Sciatic nerve (tissue), 2 donors: ENCODE measurements around the gene KPNA3. TPM values are rescaled to one million over a fixed set of nuclear protein-coding genes. Genes with fewer than 3 reads are reported as not detected.
"Not testable (repeated sequence)": the region's sequence is repeated elsewhere in the genome, so short reads cannot be mapped to it uniquely, and the experiment has no call there.

ENCODE experiments used
- ATAC-seq: fragments of 200-7000 bp; cut with Tn5 transposase; one replicate; pipeline ENCODE4 v1.9.1; 2020; ENCODE audit warnings: mild to moderate bottlenecking, moderate library complexity
- DNase-seq: peaks from one replicate; pipeline ENCODE4 v3.0.0-alpha.2; 2020; ENCODE audit warnings: low spot score
- intact Hi-C: fragments of 100-400 bp; cut with DNase I; formaldehyde crosslinking; loops from one replicate; pipeline ENCODE4 v1.14.2; 2022
- total RNA-seq: library from RNA; stranded (reverse); fragmentation: NEBNext Ultra II Directional; extraction: Animal tissue kit (Norgen Biotek cat#: 25700); gene quantifications from one replicate; pipeline ENCODE4 v1.2.1, GENCODE V29; 2021
- donor health status: DM: no; HTN: no; CAD: no.
- donor health status: DM: no; HTN: no; CAD: no.

Gene KPNA3
- total RNA-seq, 1 donor from 2014 or later, result 31.7 TPM

DNA sequence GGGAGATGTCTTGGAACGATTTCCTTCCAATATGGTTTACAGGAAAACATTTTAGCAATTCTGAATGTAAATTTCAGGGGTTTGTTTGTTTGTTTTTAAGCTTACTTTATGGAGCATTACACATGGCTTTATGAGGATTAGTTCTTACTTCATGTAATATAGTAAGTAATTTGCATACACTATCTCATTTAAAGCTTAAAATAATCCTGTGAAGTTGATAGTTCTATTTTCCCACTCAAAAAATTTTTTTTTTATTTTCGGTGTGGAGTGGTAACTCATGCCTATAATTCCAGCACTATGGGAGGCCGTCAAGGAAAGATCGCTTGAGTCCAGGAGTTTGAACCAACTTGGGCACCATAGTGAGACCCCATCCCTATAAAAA is 19.0 kb upstream of the KPNA3 start:
- DNase-seq, result no peak
- no peak for ATAC-seq
- intact Hi-C loops, result no loop called here

DNA sequence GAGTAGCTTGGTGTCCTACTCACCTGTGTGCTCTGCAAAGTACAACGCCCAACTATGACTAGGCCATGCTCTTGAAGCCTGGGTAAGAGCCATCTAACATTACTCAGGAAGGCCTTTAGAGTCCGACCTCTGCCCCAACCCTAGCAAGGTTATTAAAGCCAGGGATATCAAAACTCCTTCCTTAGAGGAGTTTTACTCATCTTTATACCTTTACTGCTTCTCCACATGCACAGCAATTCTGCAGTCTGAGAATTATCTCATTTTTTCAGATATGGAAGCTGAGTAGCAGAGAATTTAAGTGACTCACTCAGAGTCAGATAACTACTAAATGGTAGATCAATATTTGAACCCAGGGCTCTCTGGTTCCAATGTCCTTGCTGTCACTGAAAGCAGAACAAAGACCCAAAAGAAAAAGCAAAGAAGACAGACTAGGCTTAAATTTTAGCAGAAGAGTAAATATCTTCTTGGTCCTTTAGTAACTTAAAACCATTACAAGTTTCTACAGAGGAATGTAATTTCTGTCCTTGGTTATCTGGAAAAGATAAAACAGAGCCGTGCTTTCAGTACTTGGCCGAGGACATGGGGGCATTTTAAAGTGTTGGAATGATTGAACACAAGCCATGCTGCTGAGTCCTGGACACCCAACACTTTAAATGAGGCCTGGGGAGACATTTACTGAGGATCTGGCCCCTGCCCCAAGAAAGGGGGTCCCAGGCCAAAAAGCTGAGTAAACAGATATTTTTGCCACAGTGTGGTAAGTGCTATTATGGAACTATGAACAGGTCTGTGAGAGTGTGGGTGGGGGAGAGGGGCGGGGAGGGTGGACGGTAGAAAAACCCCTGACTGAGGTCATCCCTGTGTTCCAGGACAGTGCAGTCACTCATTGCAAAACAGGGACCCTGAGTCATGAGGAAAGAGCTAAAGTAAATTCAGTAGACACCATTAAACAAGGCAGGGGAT is 18.4 kb upstream of the KPNA3 start:
- ATAC-seq (no peak), DNase-seq (no peak)
- intact Hi-C loops, result no loop called here

DNA sequence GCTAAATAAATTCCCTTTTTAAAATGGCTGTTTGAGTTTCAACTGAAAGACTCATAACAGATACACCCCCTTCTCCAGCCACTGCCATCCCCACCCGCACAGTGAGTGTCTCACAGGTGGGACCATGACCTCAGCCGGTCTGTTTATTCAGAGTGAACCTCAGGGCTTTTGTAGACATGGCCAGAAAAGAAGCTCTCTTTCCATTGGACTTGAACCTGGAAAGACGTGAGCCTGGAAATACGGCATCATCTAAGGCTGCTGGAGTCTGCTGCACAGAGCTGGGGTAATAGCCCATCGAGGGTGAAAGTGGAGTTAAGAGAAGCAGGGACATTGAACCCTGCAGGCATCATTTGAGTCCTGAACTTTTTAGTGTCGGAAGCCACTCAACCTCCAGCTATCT is 15.2 kb upstream of the KPNA3 start:
- ATAC-seq (no peak), DNase-seq (no peak)
- intact Hi-C loops, result no loop called here

DNA sequence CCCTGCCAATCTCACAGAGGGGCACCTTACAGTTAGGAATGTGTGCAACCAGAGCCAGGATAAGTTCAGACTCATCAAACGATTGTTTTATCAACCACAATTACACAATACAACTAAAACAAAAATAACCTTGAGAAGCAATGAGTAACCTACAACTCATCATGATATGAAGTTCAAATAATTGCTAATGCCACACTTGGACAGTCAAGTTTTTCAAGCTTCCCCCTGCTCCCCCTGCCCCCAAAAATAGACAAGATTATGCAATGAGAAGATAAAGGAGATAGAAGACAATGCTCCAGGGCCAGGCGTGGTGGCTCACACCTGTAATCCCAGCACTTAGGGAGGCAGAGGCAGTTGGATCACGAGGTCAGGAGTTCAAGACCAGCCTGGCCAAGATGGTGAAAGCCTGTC is 13.6 kb upstream of the KPNA3 start:
- intact Hi-C loops, result no loop called here
- no peak for ATAC-seq
- DNase-seq, result no peak

DNA sequence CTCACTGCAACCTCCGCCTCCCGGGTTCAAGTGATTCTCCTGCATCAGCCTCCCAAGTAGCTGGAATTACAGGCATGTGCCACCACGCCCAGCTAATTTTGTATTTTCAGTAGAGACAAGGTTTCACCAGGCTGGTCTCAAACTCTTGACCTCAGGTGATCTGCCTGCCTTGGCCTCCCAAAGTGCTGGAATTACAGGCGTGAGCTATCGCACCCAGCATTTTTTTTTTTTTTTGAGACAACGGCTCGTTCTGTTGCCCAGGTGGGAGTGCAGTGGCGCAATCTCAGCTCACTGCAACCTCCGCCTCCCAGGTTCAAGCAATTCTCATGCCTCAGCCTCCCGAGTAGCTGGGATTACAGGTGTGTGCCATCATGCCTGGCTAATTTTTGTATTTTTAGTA is 10.6 kb upstream of the KPNA3 start:
- intact Hi-C loops, DNase-seq, ATAC-seq: not testable (repeated sequence)

GRCh38 chr13:49802426-49802825 is 9.9 kb upstream of the KPNA3 start:
- intact Hi-C loops, result no loop called here
- no peak for DNase-seq
- no peak for ATAC-seq

DNA sequence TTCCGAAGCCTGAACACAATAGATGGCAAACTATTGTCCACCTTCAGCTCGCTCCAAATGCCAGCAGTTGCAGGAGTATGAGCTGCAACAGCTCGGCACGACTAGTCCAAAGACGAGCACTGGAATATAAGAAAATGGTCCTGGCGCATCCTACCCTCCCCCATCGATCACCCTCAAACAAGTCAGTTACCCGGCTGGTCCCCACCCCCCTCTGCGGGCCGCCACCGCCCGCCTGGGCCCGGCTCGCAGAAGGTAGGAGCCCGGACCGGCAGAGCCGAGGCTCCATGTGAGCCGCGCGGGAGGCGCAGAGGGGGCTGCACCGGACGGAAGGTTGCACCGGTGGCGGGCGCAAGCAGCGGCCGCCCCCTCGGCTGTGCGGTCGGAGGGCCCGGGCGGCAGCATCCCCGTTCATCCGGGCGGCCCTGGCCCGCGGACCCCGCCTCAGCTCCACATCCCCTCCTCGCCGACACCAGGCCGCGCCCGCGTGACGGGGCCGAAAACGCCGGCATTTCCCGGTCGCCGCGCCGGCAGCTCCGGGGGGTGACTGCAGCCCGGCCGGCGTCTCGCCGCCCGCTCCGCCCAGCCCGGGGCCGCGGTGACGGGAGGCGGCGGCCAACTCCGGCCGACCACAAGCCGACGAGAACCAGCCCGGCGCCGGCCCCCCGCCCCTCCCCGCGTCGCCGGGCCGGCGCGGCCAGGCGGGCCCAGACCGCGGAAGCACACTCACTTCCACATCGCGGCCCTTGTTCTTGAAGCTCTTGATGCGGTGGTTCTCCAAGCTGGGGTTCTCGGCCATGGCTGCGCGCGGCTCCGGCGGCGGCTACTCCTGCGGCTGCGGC is 552 bp downstream of the KPNA3 start:
- intact Hi-C loops, result no loop called here
- DNase-seq, result peak; percentile 72

GRCh38 chr13:49791315-49791710 is 1.2 kb downstream of the KPNA3 start:
- ATAC-seq (no peak), DNase-seq (no peak)
- intact Hi-C loops, result no loop called here

More for the DNA sequence above, 552 bp downstream of the KPNA3 start:
- no peak for ATAC-seq

DNA sequence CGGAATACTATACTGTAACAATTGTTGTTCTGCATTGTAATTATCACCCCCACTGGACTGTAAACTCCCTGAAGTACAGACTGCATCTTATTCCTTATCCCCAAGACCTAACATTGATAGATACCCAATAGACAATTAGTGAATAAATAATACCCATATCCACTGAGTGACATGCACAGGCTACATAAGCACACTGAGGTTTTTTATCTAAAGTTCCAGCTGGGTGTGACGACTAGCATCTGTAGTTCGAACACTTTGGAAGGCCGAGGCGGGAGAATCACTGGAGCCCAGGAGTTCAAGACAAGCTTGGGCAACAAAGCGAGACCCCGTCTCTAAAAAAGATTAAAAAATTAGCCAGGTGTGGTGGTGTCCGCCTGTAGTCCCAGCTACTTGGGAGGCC is 2.5 kb downstream of the KPNA3 start:
- intact Hi-C loops, result no loop called here
- DNase-seq (no peak), ATAC-seq (no peak)

DNA sequence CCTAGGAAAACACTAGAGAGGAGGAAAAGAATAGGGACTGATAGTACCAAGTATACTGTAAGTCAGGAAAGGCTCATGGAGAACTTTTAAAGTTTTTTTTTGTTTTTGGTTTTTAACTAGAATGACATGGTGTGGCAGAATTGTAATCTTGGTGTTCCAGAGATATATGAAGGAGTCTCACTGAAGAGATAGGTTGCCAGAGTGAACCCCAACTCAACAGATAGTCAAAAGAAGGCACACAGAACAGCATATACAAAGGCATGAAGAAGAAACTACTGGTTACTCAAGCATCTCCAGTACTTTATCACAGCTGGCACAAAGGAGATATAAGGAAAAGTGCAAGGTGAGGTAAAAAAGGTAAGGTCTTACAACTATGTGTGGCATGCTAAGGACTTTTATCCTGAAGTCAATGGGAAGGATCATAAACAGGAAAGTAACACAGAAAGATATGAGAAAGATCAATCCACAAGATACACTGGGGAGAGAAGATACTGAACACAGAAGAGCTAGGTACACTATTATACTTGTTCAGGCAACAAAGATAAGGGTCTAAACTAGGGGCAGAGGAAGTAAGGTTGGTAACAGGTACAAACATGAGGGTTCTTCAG is 6.0 kb downstream of the KPNA3 start:
- no peak for DNase-seq
- no peak for ATAC-seq
- intact Hi-C loops, result no loop called here

GRCh38 chr13:49784886-49785570 is 7.5 kb downstream of the KPNA3 start:
- intact Hi-C loops, result no loop called here
- no peak for DNase-seq
- ATAC-seq, result no peak

DNA sequence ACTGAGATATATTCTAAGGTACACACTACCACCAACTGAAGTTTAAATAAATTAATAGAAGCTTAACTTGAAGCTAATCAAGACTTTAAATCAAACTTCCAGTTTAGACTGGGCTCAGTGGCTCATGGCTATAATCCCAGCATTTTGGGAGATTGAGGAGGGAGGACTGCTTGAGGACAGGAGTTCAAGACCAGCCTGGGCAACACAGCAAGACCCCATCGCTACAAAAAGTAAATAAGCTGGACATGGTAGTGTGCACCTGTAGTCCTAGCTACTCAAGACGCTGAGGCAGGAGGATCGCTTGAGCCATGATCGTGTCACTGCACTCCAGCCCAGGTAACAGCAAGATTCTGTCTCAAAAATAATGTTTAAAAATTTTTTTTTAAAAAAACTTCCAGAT is 8.6 kb downstream of the KPNA3 start:
- ATAC-seq (no peak), DNase-seq (no peak)
- intact Hi-C loops, result no loop called here

DNA sequence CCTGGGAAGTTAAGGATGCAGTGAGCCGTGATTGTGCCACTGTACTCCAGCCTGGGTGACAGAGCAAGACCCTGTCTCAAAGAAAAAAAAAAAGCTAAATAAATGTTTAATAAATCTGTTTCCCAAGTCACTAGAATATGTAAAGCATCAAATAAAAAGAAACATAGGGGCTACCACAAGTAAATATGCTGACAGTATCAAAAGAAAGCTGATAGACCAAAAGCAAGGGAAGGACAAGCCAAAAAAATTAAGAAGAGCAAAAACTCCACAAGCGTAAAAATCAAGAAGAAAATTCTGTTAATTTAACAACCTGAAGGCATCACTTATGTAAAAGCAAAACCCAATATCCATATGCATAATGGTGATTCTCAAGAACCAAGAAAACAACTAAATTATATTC is 9.7 kb downstream of the KPNA3 start:
- no peak for ATAC-seq
- no peak for DNase-seq
- intact Hi-C loops, result no loop called here

DNA sequence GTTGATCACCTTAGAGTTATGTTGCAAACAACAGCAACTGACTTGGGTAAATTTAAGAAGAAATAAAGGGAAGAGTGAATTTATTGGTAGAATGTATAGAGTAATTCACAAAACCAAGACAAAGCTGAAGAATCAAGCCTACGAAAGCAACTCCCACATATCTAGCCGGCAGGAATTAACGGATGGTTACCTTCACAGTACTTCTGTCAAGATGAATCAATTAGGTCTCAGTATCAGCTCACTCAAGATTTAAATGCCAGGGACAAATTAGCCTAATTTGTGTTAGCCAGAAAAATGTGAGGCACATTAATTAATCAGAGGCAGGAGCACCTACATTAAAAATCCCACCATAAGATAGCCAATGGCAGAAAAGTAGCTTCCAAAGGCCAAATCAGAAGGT is 10.7 kb downstream of the KPNA3 start:
- intact Hi-C loops, result no loop called here
- no peak for DNase-seq
- ATAC-seq, result no peak

GRCh38 chr13:49779721-49780120 is 12.8 kb downstream of the KPNA3 start:
- ATAC-seq (no peak), DNase-seq (no peak)
- intact Hi-C loops, result no loop called here

DNA sequence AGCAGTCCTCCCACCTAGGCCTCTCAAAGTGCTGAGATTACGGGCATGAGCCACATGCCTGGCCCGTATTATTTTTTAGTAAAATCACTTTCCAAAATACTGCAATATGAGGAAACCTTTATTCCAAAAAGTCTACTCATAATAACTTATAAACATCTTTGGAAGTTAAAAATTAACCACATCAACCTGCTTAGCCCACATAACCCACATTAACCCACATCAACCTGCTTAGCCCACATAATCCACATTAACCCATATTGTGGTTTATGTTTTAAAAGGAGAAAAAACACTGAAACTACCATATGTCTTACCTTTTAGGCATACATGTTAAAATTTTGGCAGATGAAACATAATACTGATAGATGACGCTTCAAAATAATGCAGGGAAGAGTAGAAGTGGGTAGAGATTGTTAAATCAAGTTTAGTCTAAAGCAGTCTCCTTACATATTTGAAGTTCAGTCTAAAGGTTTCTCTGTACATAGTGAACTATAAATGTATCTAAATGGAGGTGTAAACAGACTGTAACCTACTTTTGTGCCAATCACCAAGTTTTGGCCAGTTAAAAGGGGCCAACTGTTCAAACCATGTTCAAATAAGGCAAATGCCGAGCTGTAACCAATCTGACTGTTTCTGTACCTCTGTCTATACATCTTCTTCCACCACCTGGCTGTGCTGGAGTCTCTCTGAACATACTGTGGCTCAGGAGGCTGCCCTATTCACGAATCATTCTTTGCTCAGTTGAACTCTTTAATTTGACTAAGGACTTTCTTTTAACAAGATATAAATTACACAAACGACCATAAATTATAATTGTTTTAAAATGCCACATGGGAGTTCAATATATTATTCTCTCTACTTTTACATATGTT is 14.5 kb downstream of the KPNA3 start:
- intact Hi-C loops, result no loop called here
- ATAC-seq (no peak), DNase-seq (no peak)

DNA sequence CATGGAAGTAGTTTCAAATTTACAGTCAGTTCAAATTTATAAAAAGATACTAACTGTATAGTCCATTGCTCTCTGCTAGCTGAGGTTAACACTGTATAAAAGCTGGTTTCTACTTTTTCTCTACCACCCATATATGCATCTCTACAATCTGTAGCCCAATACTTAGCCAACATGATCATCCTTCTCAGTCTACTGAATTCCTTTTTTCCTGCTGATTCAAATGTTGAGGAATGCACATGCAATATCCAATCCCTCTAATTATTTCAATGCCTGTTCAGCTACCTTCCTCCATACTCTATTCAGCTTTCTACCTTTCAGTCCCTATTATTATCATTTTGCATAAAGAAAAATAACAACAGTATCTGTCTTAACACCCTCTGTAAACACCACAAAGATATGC is 15.6 kb downstream of the KPNA3 start:
- ATAC-seq, result no peak
- DNase-seq, result no peak
- intact Hi-C loops, result no loop called here

- intact Hi-C loops, result no loop called here
- DNase-seq (no peak), ATAC-seq (no peak)
These were observed 18.0 kb downstream of the KPNA3 start for GRCh38 chr13:49774376-49775005.
